Measurements from ENCODE around the gene PLAAT1. TPM values are rescaled to one million over a fixed set of nuclear protein-coding genes. Genes with fewer than 3 reads are reported as not detected.

The PLAAT1 gene
- total RNA-seq, 1 donor from 2014 or later: not detected

GRCh38 chr3:193225302-193226125, 15.5 kb upstream of the PLAAT1 start:
- H3K27ac Mint-ChIP-seq (ENCODE audit: unreplicated experiment): no peak overlapping the region

GRCh38 chr3:193228206-193228605, 12.8 kb upstream of the PLAAT1 start:
- no peak for TF ChIP-seq CTCF (IDR thresholded peaks at IDR 0.05)
- Mint-ChIP-seq H3K27ac (ENCODE audit: unreplicated experiment) (no peak overlapping the region), H3K4me1 (ENCODE audit: unreplicated experiment) (no peaks in the 10 kb centered on the region), H3K4me3 (ENCODE audit: unreplicated experiment) (no peak overlapping the region), H3K9me3 (ENCODE audit: unreplicated experiment) (no peaks in the 10 kb centered on the region), H3K27me3 (ENCODE audit: unreplicated experiment) (peaks cover 21% of the 10 kb centered on the region), H3K36me3 (ENCODE audit: unreplicated experiment) (no peaks in the 10 kb centered on the region)
- no peak for DNase-seq (ENCODE audit: extremely low spot score, unreplicated experiment)

More at GRCh38 chr3:193225302-193226125, 15.5 kb upstream of the PLAAT1 start:
- Mint-ChIP-seq H3K4me1 (ENCODE audit: unreplicated experiment) (no peaks in the 10 kb centered on the region), H3K36me3 (ENCODE audit: unreplicated experiment) (no peaks in the 10 kb centered on the region), H3K27me3 (ENCODE audit: unreplicated experiment) (peaks cover 42% of the 10 kb centered on the region), H3K4me3 (ENCODE audit: unreplicated experiment) (no peak overlapping the region), H3K9me3 (ENCODE audit: unreplicated experiment) (no peaks in the 10 kb centered on the region)
- no peak for TF ChIP-seq CTCF (IDR thresholded peaks at IDR 0.05)
- no peak for DNase-seq (ENCODE audit: extremely low spot score, unreplicated experiment)

GRCh38 chr3:193229851-193230420, 11.1 kb upstream of the PLAAT1 start:
- Mint-ChIP-seq H3K4me1 (ENCODE audit: unreplicated experiment) (no peaks in the 10 kb centered on the region), H3K36me3 (ENCODE audit: unreplicated experiment) (no peaks in the 10 kb centered on the region), H3K27ac (ENCODE audit: unreplicated experiment) (no peak overlapping the region), H3K9me3 (ENCODE audit: unreplicated experiment) (no peaks in the 10 kb centered on the region), H3K27me3 (ENCODE audit: unreplicated experiment) (peaks cover 21% of the 10 kb centered on the region), H3K4me3 (ENCODE audit: unreplicated experiment) (no peak overlapping the region)
- no peak for TF ChIP-seq CTCF (IDR thresholded peaks at IDR 0.05)
- DNase-seq (ENCODE audit: extremely low spot score, unreplicated experiment): no peak

GRCh38 chr3:193230610-193231009, 10.4 kb upstream of the PLAAT1 start:
- TF ChIP-seq CTCF (IDR thresholded peaks at IDR 0.05): no peak
- Mint-ChIP-seq H3K27me3 (ENCODE audit: unreplicated experiment) (peaks cover 15% of the 10 kb centered on the region), H3K27ac (ENCODE audit: unreplicated experiment) (no peak overlapping the region), H3K9me3 (ENCODE audit: unreplicated experiment) (no peaks in the 10 kb centered on the region), H3K4me1 (ENCODE audit: unreplicated experiment) (no peaks in the 10 kb centered on the region), H3K36me3 (ENCODE audit: unreplicated experiment) (no peaks in the 10 kb centered on the region), H3K4me3 (ENCODE audit: unreplicated experiment) (no peak overlapping the region)
- no peak for DNase-seq (ENCODE audit: extremely low spot score, unreplicated experiment)

- Mint-ChIP-seq H3K36me3 (ENCODE audit: unreplicated experiment) (no peaks in the 10 kb centered on the region), H3K4me1 (ENCODE audit: unreplicated experiment) (no peaks in the 10 kb centered on the region), H3K27me3 (ENCODE audit: unreplicated experiment) (peaks cover 13% of the 10 kb centered on the region), H3K27ac (ENCODE audit: unreplicated experiment) (no peak overlapping the region), H3K9me3 (ENCODE audit: unreplicated experiment) (no peaks in the 10 kb centered on the region), H3K4me3 (ENCODE audit: unreplicated experiment) (no peak overlapping the region)
- DNase-seq (ENCODE audit: extremely low spot score, unreplicated experiment): no peak
- no peak for TF ChIP-seq CTCF (IDR thresholded peaks at IDR 0.05)
These were observed 9.8 kb upstream of the PLAAT1 start for GRCh38 chr3:193231201-193231600.
